OCI-M1 (cell line): Measurements from ENCODE around the gene POU6F1.

Source experiments
- DNase-seq: peaks from one replicate; lab custom pipeline; 2025; lab: John Stamatoyannopoulos, UW

POU6F1 gene

GRCh38 chr12:51197736-51198567 lies 19.9 kb downstream of the POU6F1 start:
- DNase-seq: no peak

DNA sequence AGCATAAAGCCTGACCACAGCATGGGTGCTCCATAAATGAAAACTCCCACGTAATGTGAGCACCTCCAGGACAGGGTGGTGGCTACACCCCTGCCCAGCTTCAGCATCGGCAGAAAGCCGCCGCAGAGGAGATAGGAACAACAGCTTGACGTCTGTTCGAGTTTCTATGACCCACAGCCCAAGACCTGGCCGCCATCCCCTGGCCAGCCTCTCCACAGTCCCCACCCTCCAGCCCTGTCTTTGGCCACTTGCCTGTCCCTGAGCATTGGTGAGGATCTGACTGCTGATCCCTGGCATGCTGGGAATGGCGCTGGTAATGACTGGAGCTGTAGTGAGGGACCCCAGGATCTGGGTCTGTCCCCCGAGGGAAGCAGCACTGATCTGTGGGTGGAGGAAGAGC lies 21.3 kb downstream of the POU6F1 start:
- no peak for DNase-seq

GRCh38 chr12:51195841-51196240 lies 22.0 kb downstream of the POU6F1 start:
- DNase-seq: no peak

GRCh38 chr12:51192284-51192671 lies 25.6 kb downstream of the POU6F1 start:
- no peak for DNase-seq

- no peak for DNase-seq
Measured at GRCh38 chr12:51191516-51192283, 26.2 kb downstream of the POU6F1 start.

DNA sequence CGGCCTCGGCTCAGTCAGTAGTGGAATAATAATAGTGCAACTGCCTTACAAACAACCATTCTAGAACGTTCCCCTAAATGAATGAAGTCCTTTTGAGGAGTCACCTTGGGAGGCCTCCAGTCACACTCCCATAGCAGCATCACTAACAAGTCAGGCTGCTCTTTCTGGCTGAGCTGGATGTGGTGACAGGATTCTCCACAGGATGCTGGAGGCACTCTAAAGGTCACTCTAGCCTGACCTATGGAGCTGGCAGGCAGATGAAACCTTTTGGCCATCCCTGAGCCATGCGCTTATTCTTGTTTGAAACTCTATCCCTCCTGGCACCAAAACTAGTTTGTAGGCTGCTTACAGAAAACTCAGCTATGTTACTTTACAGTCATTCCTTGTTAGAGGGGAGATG lies 27.0 kb downstream of the POU6F1 start:
- DNase-seq: no peak

- DNase-seq: no peak
Measured at GRCh38 chr12:51189790-51190355, 28.0 kb downstream of the POU6F1 start.

DNA sequence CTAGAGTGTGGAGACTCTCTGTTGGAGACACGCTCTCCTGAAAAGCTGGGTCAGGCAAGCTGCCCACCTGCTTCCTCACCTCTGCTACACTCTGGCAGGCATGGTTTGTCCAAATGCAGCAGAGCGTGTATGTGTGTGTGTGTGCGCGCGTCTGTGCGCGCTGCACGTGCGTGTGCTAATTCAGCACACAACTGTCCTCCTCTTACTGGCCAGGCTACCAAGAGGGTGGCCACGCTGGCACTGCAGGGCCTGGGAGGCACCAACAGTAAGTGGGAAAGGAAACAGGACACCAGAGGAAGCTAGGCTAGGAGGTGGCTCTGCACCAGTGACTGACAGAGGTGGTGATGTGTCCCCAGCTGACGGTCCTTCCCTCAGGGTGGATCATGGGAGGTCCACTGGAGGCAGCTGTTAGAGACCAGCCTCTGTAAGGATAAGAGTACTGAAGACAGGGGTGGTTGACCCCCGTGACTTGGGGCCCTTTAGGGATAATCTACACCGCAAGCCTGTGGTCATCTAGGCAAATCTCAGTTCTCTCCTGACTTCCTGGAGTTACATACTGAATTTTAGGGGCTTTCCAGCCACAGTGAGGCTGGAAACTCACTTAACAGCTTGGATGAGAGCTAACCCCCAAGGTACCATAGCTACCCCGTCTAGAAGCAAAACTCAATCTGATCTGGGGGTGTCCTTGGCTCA lies 29.4 kb downstream of the POU6F1 start:
- DNase-seq: no peak

DNA sequence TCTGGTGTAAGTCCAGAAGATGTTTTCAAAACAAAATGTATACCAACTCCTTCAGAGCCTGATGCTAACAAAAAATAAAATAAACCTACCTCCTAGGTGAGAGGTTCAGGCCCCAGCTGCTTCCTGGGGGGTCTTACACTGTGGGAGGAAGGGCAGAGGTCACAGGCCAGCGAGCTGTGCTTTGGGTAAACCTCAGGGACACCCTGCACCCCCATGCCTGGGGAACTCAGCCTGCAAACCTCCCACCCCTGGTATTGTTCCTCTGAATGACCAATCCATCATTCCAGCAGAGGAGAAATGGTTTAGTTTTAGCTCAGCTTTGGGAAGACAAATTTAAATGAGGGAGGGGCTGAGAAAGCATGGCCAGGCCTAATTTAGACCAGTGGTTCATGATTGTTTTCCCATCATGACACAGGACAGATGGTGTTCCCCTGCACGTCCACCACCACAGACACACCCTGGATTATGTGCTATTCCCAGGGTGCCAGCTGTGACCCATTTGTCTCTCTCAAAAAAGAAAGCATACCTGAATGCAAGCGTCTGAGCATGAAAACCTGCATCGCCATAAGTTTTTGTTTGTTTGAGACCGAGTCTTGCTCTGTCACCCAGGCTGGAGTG lies 30.4 kb downstream of the POU6F1 start:
- no peak for DNase-seq

DNA sequence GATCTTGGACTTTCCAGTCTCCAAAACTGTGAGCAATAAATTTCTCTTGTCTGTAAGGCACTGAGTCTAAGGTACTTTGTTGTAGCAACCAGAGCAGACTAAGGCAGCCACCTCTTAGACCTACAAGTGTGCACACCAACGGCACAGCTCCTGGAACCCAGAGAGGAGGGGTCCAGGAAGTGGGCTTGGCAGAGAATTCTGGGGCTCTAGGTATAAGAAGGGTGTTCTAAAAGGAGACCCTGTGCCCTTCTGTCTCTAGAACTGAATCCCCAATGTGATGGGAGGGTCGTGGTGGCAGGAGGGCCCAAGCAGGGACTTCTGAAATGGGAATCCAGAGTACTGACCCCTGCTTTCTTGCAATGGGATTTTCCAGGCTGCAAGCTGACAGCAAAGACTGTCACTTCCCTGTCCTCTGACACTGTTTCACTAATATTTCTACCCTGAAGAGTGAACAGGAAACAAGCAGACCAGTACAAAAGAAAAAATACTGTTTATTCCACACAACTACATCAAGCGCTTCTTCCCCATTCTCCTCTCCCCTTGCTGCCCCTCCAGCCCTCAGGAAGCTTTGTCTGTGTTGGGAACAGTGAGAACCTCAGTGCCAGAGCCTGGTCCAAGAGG lies 31.3 kb downstream of the POU6F1 start:
- no peak for DNase-seq

DNA sequence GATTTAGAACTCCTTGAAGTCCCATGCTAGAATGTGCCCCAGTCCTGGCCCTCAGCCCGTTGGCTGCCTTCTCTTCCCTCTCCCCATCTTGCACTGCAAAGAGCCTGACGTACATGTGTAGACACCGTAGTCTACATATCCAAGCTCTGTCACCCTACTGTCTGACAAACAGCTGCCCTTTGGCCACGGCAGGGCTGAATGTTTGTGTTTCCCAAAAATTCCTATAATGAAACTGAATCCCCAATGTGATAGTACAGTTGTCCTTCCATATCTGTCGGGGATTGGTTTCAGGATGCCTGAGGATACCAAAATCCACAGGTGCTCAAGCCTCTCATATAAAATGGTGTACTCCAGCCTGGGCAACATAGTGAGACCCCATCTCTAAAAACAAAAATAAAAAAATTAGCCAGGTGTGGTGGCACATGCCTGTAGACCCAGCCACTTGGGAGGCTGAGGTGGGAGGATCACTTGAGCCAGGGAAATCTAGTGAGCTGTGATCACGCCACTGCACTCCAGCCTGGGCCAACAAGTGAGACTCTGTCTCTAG lies 32.6 kb downstream of the POU6F1 start:
- DNase-seq: no peak

GRCh38 chr12:51183816-51184215 lies 34.0 kb downstream of the POU6F1 start:
- peak; percentile 40 for DNase-seq

DNA sequence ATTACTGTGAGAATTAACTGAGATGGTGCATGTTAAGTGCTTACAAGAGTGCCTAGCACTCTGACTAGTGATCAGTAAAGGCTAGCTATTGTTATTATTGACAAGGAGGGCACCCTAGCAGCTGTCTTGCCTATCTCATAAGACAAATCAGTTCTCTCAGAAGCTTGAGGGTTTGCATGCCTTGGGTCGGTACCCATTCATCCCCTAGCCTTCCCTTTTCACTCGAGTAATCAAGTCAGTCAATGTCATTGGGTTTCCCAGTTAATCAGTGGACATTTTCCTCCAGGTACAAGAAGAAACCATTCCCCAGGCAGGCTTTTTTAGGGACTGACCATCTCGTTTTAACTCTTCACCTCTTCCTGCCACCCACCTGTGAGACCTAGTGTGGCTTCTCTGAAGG lies 34.5 kb downstream of the POU6F1 start:
- no peak for DNase-seq

GRCh38 chr12:51181558-51181957 lies 36.3 kb downstream of the POU6F1 start:
- DNase-seq: no peak

DNA sequence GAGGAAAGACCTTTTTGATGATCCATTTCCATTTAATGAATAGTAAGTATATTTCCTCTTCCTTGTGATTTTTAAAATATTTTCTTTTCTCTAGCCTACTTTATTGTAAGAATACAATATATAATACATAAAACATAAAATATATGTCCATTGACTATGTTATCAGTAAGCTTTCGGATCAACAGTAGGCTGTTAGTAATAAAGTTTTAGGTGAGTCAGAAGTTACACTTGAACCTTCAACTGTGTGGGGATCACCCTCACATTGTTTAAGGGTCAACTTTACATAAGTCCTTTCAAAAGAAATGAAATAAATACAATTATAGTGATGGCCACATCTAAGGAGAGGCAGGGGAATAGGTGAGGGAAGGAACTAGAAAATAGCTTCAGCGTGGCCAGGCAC lies 40.0 kb downstream of the POU6F1 start:
- DNase-seq: no peak

GRCh38 chr12:51174501-51174900 lies 43.4 kb downstream of the POU6F1 start:
- DNase-seq: no peak

DNA sequence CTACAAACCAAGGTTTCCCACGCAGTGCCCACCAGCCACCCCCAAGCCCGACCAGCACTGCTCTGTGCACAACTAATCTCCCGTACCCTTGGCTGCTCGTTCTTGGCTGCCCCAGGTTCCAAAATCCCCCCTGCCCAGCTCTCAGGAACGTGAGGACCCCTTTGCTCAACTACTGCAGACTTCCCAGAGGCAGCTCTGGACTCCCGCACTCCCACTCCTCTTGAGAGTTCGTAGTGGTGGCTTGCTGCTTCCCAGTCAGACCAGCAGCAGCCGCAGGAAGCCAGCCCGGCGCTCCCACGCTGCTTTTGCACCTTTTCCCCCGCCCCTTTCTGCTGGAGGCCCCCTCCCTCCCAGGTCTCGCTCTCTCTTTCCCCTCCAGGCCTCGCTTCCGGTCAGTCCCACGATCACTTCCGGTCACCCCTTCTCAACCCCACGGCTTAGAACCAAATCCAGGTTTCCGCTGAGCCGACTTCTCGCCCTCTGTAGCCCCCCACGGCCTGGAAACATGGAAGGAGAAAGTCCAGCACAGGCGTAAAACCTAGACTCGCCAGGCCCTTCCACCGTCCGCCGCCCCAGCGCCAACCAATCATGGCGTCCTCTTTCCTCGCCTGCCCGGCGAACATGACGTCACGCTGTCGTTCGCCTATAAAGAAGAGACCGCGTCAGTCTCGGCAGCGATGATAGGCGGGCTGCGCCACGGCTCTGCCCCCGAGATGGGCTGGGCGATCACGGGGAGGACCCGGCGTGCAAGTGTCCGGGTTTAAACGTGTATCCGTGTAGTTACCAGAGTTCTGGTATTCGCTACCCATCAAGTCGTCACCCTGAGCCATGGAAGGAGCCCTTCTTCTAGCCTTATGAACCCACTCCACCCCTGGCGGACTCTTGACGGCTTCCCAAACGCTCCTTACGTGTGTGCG lies 45.1 kb downstream of the POU6F1 start, which contains the start of gene TFCP2:
TSS of gene TFCP2 (minus strand) at position 621 of the 917 bp plus-strand sequence. CDS start 713 bp downstream, outside the sequence.
- DNase-seq: peak; percentile 97

GRCh38 chr12:51171884-51172514 lies 45.9 kb downstream of the POU6F1 start:
- DNase-seq: peak; percentile 52

DNA sequence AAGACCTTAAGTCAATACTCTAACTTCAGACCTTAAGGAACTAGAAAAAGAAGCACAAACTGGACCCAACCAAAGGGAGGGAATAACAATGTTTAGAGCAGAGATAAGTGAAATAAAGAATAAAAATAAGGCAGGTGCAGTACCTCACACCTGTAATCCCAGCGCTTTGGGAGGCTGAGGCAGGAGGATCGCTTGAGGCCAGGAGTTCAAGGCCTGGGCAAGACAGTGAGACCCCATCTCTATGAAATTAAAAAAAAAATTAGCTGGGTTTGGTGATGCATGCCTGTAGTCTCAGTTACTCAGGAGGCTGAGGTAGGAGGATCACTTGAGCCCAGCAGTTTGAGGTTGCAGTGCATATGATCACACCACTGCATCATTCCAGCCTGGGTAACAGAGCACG lies 54.1 kb downstream of the POU6F1 start:
- no peak for DNase-seq
